Vagina (tissue), 2 donors: ENCODE results near the gene FAM163B. TPM values are rescaled to one million over a fixed set of nuclear protein-coding genes. Genes with fewer than 3 reads are reported as not detected.

ENCODE experiments used
- DNase-seq, 2 donors: peaks; one replicate each; pipeline ENCODE4 v3.0.0-alpha.2; 2017; ENCODE audit errors: extremely low spot score in 2 of 2
- H3K27ac ChIP-seq: fragments of 200-600 bp; sonication (generic); one replicate; pipeline ENCODE4 v1.5.1; 2019
- H3K27me3 ChIP-seq: fragments of 200-600 bp; sonication (generic); one replicate; pipeline ENCODE4 v1.5.1; 2019
- H3K36me3 ChIP-seq, 2 donors: fragments of 200-600 bp; sonication (generic); one replicate each; pipeline ENCODE4 v1.5.1; 2017 to 2019
- H3K4me1 ChIP-seq: fragments of 200-600 bp; sonication (generic); one replicate; pipeline ENCODE4 v1.5.1; 2019
- H3K4me3 ChIP-seq, 2 donors: fragments of 200-600 bp; sonication (generic); 1 replicate in 1 of 2; 2 replicates in 1 of 2; pipeline ENCODE4 v1.5.1; 2016 to 2019
- H3K9me3 ChIP-seq: fragments of 200-600 bp; sonication (generic); one replicate; pipeline ENCODE4 v1.5.1; 2019
- CTCF ChIP-seq, 3 experiments: fragments of 450-650 bp in 2 of 3; fragments of 200-600 bp in 1 of 3; sonication (generic) in 1 of 3; IDR thresholded peaks; one replicate each; pipeline ENCODE4 v1.5.1; 2017 to 2019; ENCODE audit warnings: antibody characterized with exemption in 3 of 3, mild to moderate bottlenecking in 2 of 3, moderate library complexity in 2 of 3
- POLR2A ChIP-seq, 2 donors: fragments of 450-650 bp; IDR thresholded peaks; one replicate each; pipeline ENCODE4 v1.6.1; 2017; ENCODE audit warnings: antibody characterized with exemption in 2 of 2, mild to moderate bottlenecking in 2 of 2, moderate library complexity in 2 of 2
- POLR2AphosphoS5 ChIP-seq, 2 donors: sonication (generic); formaldehyde crosslinking; IDR thresholded peaks; one replicate each; pipeline ENCODE4 v1.9.0; 2017; ENCODE audit warnings: antibody characterized with exemption in 2 of 2, mild to moderate bottlenecking in 2 of 2, low read depth in 1 of 2; ENCODE audit not compliant: insufficient read depth in 1 of 2
- intact Hi-C: fragments of 100-400 bp; cut with DNase I; formaldehyde crosslinking; loops from one replicate; pipeline ENCODE4 v1.15.1; 2023
- total RNA-seq: library from RNA; depleted of rRNA; stranded (reverse); fragments of >200 nt; gene quantifications from one replicate; pipeline ENCODE4 v1.2.3, GENCODE V29; 2016

The FAM163B gene
- total RNA-seq, 1 donor from 2014 or later: not detected

- TF ChIP-seq POLR2AphosphoS5 (IDR thresholded peaks at IDR 0.05; ENCODE audit: insufficient read depth in 1 of 2, low read depth in 1 of 2) (no peak), CTCF (IDR thresholded peaks at IDR 0.05) (no peak), POLR2A (IDR thresholded peaks at IDR 0.05) (no peak)
- intact Hi-C loops: no loop called here
- no peaks in the 10 kb centered on the region for H3K27me3 ChIP-seq
Observed at GRCh38 chr9:133573791-133574515, 35.2 kb downstream of the FAM163B start.

GRCh38 chr9:133572821-133573361 lies 36.3 kb downstream of the FAM163B start:
- Histone ChIP-seq H3K4me3 (no peak overlapping the region), H3K27me3 (no peaks in the 10 kb centered on the region), H3K27ac (no peak overlapping the region), H3K36me3 (no peaks in the 10 kb centered on the region), H3K4me1 (peaks cover 17% of the 10 kb centered on the region), H3K9me3 (no peaks in the 10 kb centered on the region)
- no peak for DNase-seq
- no peak for TF ChIP-seq CTCF (IDR thresholded peaks at IDR 0.05)
- no peak for TF ChIP-seq POLR2AphosphoS5 (IDR thresholded peaks at IDR 0.05; ENCODE audit: insufficient read depth in 1 of 2, low read depth in 1 of 2)
- TF ChIP-seq POLR2A (IDR thresholded peaks at IDR 0.05): no peak
- intact Hi-C loops: no loop called here

More at GRCh38 chr9:133573791-133574515, 35.2 kb downstream of the FAM163B start:
- no peak overlapping the region for H3K4me3 ChIP-seq
- H3K9me3 ChIP-seq: no peaks in the 10 kb centered on the region
- no peaks in the 10 kb centered on the region for H3K36me3 ChIP-seq
- H3K4me1 ChIP-seq: peaks cover 17% of the 10 kb centered on the region
- H3K27ac ChIP-seq: no peak overlapping the region
- no peak for DNase-seq

- no peak overlapping the region for H3K4me3 ChIP-seq
- peaks cover 17% of the 10 kb centered on the region for H3K4me1 ChIP-seq
- no peak for DNase-seq
- intact Hi-C loops: no loop called here
- no peak overlapping the region for H3K27ac ChIP-seq
- TF ChIP-seq POLR2AphosphoS5 (IDR thresholded peaks at IDR 0.05; ENCODE audit: insufficient read depth in 1 of 2, low read depth in 1 of 2) (no peak), POLR2A (IDR thresholded peaks at IDR 0.05) (no peak), CTCF (IDR thresholded peaks at IDR 0.05) (no peak)
- no peaks in the 10 kb centered on the region for H3K27me3 ChIP-seq
- no peaks in the 10 kb centered on the region for H3K9me3 ChIP-seq
- H3K36me3 ChIP-seq: no peaks in the 10 kb centered on the region
Observed at GRCh38 chr9:133571896-133572595, 37.1 kb downstream of the FAM163B start.

GRCh38 chr9:133571391-133571890 lies 37.7 kb downstream of the FAM163B start:
- H3K9me3 ChIP-seq: no peaks in the 10 kb centered on the region
- intact Hi-C loops: no loop called here

More at GRCh38 chr9:133571391-133571890, 37.7 kb downstream of the FAM163B start:
- Histone ChIP-seq H3K36me3 (no peaks in the 10 kb centered on the region), H3K27ac (no peak overlapping the region), H3K27me3 (no peaks in the 10 kb centered on the region), H3K4me1 (peaks cover 12% of the 10 kb centered on the region), H3K4me3 (no peak overlapping the region)
- no peak for DNase-seq
- TF ChIP-seq POLR2AphosphoS5 (IDR thresholded peaks at IDR 0.05; ENCODE audit: insufficient read depth in 1 of 2, low read depth in 1 of 2): no peak
- TF ChIP-seq CTCF (IDR thresholded peaks at IDR 0.05): no peak
- TF ChIP-seq POLR2A (IDR thresholded peaks at IDR 0.05): no peak
